Measurements from ENCODE around the gene MCRIP2.

Gene MCRIP2

DNA sequence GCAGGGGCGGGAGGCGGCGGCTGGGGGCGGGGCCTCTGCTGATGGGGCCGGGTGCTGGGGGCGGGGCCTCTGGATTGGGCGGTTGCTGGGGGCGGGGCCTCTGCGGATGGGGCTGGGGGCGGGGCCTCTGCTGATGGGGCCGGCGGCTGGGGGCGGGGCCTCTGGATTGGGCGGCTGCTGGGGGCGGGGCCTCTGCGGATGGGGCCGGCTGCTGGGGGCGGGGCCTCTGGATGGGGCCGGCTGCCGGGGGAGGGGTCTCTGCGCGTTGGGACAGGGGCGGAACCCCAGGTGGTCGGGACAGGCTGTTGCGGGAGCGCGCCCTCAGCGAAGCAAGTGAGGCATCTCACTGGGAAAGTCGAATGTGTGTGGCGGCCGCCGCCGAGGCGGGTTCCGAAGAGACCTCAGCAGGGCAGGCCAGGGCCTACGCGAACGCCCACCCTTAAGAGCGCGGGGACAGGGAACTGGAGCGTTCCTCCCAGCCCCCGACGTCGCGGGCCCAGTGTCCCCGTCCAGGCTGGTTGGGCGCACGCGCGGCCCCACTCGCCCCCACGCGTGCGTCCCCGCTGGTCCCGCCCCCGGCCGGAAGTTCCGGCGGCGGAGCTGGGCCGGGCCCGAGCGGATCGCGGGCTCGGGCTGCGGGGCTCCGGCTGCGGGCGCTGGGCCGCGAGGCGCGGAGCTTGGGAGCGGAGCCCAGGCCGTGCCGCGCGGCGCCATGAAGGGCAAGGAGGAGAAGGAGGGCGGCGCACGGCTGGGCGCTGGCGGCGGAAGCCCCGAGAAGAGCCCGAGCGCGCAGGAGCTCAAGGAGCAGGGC is 38.4 kb downstream of the MCRIP2 start, which contains the start of gene STUB1:
Gene STUB1 (plus strand): TSS at position 597 of the 811 bp plus-strand sequence. CDS start 116 bp downstream, at position 713.
- Histone ChIP-seq H3K4me1 (peaks cover 14% of the 10 kb centered on the region), H3K27me3 (no peaks in the 10 kb centered on the region), H3K4me3 (ENCODE audit: low read depth, low read length) (peak within 1 kb of the TSS; percentile 91), H3K36me3 (peaks cover 30% of the 10 kb centered on the region), H3K9me3 (no peaks in the 10 kb centered on the region)
- TF ChIP-seq, protein P1, sequence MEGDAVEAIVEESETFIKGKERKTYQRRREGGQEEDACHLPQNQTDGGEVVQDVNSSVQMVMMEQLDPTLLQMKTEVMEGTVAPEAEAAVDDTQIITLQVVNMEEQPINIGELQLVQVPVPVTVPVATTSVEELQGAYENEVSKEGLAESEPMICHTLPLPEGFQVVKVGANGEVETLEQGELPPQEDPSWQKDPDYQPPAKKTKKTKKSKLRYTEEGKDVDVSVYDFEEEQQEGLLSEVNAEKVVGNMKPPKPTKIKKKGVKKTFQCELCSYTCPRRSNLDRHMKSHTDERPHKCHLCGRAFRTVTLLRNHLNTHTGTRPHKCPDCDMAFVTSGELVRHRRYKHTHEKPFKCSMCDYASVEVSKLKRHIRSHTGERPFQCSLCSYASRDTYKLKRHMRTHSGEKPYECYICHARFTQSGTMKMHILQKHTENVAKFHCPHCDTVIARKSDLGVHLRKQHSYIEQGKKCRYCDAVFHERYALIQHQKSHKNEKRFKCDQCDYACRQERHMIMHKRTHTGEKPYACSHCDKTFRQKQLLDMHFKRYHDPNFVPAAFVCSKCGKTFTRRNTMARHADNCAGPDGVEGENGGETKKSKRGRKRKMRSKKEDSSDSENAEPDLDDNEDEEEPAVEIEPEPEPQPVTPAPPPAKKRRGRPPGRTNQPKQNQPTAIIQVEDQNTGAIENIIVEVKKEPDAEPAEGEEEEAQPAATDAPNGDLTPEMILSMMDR (IDR thresholded peaks at IDR 0.05; ENCODE audit: low read depth, low read length) = no peak
- peak; percentile 95 for DNase-seq

DNA sequence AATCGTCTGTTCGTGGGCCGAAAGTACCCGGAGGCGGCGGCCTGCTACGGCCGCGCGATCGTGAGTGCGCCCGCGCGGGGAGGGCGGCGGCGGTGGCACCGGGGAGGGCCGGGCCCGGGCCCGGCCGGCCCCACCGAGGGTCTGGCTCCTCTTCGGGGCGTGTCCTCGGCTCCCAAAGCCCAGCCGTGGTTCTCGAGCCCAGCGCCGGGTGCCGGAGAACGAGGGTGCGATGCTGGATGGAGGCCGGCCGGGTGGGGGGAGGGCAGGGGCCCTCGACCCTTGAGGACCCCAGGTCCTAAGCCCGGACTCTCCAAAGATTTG is 39.0 kb downstream of the MCRIP2 start:
- TF ChIP-seq, protein P1 (IDR thresholded peaks at IDR 0.05; ENCODE audit: low read depth, low read length) = no peak
- H3K36me3 ChIP-seq = peaks cover 35% of the 10 kb centered on the region
- H3K4me1 ChIP-seq = peaks cover 15% of the 10 kb centered on the region
- DNase-seq = no peak
- H3K27me3 ChIP-seq = no peaks in the 10 kb centered on the region
- H3K4me3 ChIP-seq (ENCODE audit: low read depth, low read length) = peak overlapping the region; percentile 91
- no peaks in the 10 kb centered on the region for H3K9me3 ChIP-seq

DNA sequence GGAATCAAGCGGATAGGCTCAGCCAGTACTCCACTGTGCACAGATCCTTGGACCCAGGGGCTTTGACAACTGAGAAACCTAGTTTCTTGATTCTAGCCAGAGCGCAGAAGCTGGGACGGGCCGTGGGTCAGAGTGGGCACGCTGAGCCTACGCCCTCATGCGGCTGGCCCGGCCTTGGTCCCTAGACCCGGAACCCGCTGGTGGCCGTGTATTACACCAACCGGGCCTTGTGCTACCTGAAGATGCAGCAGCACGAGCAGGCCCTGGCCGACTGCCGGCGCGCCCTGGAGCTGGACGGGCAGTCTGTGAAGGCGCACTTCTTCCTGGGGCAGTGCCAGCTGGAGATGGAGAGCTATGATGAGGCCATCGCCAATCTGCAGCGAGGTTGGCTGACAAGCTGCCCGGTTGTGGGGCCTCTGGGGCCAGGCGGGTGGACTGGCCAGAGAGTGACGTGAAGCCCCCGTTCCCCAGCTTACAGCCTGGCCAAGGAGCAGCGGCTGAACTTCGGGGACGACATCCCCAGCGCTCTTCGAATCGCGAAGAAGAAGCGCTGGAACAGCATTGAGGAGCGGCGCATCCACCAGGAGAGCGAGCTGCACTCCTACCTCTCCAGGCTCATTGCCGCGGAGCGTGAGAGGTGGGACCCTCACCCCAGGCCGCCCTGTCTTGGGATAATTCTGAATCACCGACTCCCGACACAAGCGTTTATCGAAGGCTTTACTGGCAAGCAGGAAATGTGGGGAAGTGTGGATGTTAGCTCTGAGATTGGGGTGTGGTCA is 39.5 kb downstream of the MCRIP2 start:
- peaks cover 15% of the 10 kb centered on the region for H3K4me1 ChIP-seq
- H3K36me3 ChIP-seq = peaks cover 41% of the 10 kb centered on the region
- H3K9me3 ChIP-seq = no peaks in the 10 kb centered on the region
- H3K4me3 ChIP-seq (ENCODE audit: low read depth, low read length) = peak overlapping the region; percentile 91
- DNase-seq = peak; percentile 50
- TF ChIP-seq, protein P1 (IDR thresholded peaks at IDR 0.05; ENCODE audit: low read depth, low read length) = peak; percentile 16; the same call in 1 of the 2 replicates
- no peaks in the 10 kb centered on the region for H3K27me3 ChIP-seq

- Histone ChIP-seq H3K36me3 (peaks cover 48% of the 10 kb centered on the region), H3K27me3 (no peaks in the 10 kb centered on the region), H3K9me3 (no peaks in the 10 kb centered on the region), H3K4me3 (ENCODE audit: low read depth, low read length) (peak overlapping the region; percentile 91), H3K4me1 (peaks cover 15% of the 10 kb centered on the region)
- DNase-seq = peak; percentile 47
- TF ChIP-seq, protein P1 (IDR thresholded peaks at IDR 0.05; ENCODE audit: low read depth, low read length) = no peak
These were observed 40.3 kb downstream of the MCRIP2 start for GRCh38 chr16:681746-682427.

DNA sequence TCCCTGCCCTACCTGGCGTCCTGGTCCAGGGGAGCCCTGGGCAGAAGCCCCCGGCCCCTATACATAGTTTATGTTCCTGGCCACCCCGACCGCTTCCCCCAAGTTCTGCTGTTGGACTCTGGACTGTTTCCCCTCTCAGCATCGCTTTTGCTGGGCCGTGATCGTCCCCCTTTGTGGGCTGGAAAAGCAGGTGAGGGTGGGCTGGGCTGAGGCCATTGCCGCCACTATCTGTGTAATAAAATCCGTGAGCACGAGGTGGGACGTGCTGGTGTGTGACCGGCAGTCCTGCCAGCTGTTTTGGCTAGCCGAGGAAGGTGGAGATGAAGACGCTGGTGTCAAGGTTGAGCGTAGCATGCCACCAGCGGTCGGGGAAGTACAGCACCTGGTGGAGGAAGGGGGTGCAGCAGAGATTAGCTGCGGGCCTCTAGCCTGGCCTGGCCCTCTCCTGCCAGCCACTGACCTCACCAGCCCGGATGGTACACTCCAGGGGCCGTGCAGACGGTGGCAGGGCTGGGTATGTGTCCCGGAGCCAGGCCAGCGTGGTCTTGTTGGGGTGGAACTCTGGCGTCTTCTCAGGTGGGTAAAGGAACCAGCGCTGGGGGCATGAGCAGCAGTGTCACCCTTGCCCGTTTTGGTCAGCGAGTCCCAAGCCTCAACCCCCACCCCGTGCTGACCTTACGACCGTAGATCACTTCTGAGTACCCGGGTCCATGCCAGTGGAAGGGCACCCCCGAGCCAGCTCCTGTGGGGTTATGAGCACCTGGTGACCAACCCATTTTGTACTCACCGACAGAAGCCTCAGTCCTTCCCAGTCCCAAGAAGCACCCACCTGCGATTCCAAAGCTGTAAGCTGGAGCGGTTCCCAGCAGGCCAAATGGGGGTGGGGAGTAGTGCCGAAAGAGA is 41.1 kb downstream of the MCRIP2 start:
- Histone ChIP-seq H3K27me3 (no peaks in the 10 kb centered on the region), H3K36me3 (peaks cover 51% of the 10 kb centered on the region), H3K4me1 (peaks cover 15% of the 10 kb centered on the region), H3K4me3 (ENCODE audit: low read depth, low read length) (peak overlapping the region; percentile 69), H3K9me3 (no peaks in the 10 kb centered on the region)
- DNase-seq = no peak
- TF ChIP-seq, protein P1 (IDR thresholded peaks at IDR 0.05; ENCODE audit: low read depth, low read length) = no peak

Data from BE2C (cell line).